SU-DHL-6 (cell line): ENCODE measurements around the gene FRAS1.

Experiments used
- EZH2phosphoT487 ChIP-seq: fragments of 200-600 bp; sonication (generic), shearing (Covaris generic); conservative IDR thresholded peaks from 2 replicates; pipeline ENCODE4 v1.6.1; 2018; ENCODE audit warnings: mild to moderate bottlenecking, antibody characterized with exemption, low read length, moderate library complexity, mixed read lengths
- TF ChIP-seq, protein P1 (sequence below): fragments of 200-600 bp; sonication (generic); IDR thresholded peaks from one replicate; pipeline ENCODE4 v1.5.1; 2017; ENCODE audit warnings: antibody characterized with exemption, mild to moderate bottlenecking, low read length, moderate library complexity; ENCODE audit not compliant: insufficient read depth, poor library complexity, severe bottlenecking

DNA sequence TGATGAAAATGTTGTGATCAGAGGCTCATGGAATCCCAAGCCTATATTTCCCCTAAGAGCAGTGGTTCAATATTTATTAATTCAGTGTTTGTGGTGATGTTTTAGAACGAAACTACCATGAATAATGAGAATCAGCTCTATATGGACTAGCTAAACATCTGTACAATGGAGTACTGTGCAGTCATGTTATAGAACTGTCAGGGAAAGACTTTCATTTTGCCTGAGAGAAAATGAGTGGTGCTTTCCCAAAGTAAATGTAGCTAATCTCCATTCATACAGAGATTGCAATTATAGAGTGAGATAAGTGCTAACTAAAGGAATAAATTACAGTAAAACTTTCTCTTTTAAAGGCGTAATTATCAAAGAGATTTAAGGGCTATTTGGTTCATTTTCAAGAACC is 147.1 kb downstream of the FRAS1 start:
- TF ChIP-seq, protein P1, sequence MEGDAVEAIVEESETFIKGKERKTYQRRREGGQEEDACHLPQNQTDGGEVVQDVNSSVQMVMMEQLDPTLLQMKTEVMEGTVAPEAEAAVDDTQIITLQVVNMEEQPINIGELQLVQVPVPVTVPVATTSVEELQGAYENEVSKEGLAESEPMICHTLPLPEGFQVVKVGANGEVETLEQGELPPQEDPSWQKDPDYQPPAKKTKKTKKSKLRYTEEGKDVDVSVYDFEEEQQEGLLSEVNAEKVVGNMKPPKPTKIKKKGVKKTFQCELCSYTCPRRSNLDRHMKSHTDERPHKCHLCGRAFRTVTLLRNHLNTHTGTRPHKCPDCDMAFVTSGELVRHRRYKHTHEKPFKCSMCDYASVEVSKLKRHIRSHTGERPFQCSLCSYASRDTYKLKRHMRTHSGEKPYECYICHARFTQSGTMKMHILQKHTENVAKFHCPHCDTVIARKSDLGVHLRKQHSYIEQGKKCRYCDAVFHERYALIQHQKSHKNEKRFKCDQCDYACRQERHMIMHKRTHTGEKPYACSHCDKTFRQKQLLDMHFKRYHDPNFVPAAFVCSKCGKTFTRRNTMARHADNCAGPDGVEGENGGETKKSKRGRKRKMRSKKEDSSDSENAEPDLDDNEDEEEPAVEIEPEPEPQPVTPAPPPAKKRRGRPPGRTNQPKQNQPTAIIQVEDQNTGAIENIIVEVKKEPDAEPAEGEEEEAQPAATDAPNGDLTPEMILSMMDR = no peak
- no peak for TF ChIP-seq EZH2phosphoT487
